MM.1S (cell line): ENCODE data around the gene PLD1.
"Not testable (repeated sequence)": the region's sequence is repeated elsewhere in the genome, so short reads cannot be mapped to it uniquely, and the experiment has no call there.

Source experiments
- DNase-seq: peaks from one replicate; pipeline ENCODE4 v3.0.0-alpha.2; 2015
- H2AFZ ChIP-seq: fragments of 300-600 bp; sonication (generic); 2 replicates; pipeline ENCODE4 v1.6.0; 2016; ENCODE audit warnings: antibody characterized with exemption, low read length
- H3F3A ChIP-seq: fragments of 300-600 bp; sonication (generic); 2 replicates; pipeline ENCODE4 v1.6.1; 2016; ENCODE audit warnings: mild to moderate bottlenecking, antibody characterized with exemption, low read length, moderate library complexity, mixed read lengths; ENCODE audit not compliant: insufficient read depth
- H3K27ac ChIP-seq: fragments of 300-600 bp; sonication (generic); 2 replicates; pipeline ENCODE4 v1.5.1; 2016; ENCODE audit warnings: mild to moderate bottlenecking, low read length
- H3K27me3 ChIP-seq: fragments of 300-600 bp; sonication (generic); replicated peaks from 2 replicates; pipeline ENCODE4 v1.6.0; 2016; ENCODE audit warnings: low read length; ENCODE audit not compliant: insufficient read depth
- H3K36me3 ChIP-seq: fragments of 300-600 bp; sonication (generic); replicated peaks from 2 replicates; pipeline ENCODE4 v1.6.1; 2016; ENCODE audit warnings: mild to moderate bottlenecking, low read length, mixed read lengths; ENCODE audit not compliant: insufficient read depth
- H3K4me1 ChIP-seq: fragments of 300-600 bp; sonication (generic); 2 replicates; pipeline ENCODE4 v1.6.1; 2016; ENCODE audit warnings: low read length, mixed read lengths
- H3K4me2 ChIP-seq: fragments of 300-600 bp; sonication (generic); 2 replicates; pipeline ENCODE4 v1.6.0; 2016; ENCODE audit warnings: low read depth, low read length
- H3K4me3 ChIP-seq: fragments of 300-600 bp; sonication (generic); 2 replicates; pipeline ENCODE4 v1.5.1; 2016; ENCODE audit warnings: low read length, mixed read lengths
- H3K79me2 ChIP-seq: fragments of 300-600 bp; sonication (generic); 2 replicates; pipeline ENCODE4 v1.6.1; 2016; ENCODE audit warnings: mixed run types, low read length, mixed read lengths
- H3K9ac ChIP-seq: fragments of 300-600 bp; sonication (generic); 2 replicates; pipeline ENCODE4 v1.6.1; 2016; ENCODE audit warnings: low read length, mixed read lengths
- H3K9me2 ChIP-seq: fragments of 300-600 bp; sonication (generic); replicated peaks from 2 replicates; pipeline ENCODE4 v1.6.1; 2016; ENCODE audit warnings: mild to moderate bottlenecking, low read length, mixed read lengths; ENCODE audit not compliant: insufficient read depth
- H3K9me3 ChIP-seq: fragments of 300-600 bp; sonication (generic); replicated peaks from 2 replicates; pipeline ENCODE4 v1.6.1; 2016; ENCODE audit warnings: mild to moderate bottlenecking, low read length, mixed read lengths; ENCODE audit not compliant: insufficient read depth
- H4K20me1 ChIP-seq: fragments of 300-600 bp; sonication (generic); 2 replicates; pipeline ENCODE4 v1.6.1; 2016; ENCODE audit warnings: mild to moderate bottlenecking, low read length, moderate library complexity, mixed read lengths; ENCODE audit not compliant: insufficient read depth
- CTCF ChIP-seq: fragments of 300-600 bp; sonication (generic); IDR thresholded peaks from 2 replicates; pipeline ENCODE4 v1.5.1; 2016; ENCODE audit warnings: antibody characterized with exemption, low read length, mixed read lengths
- EZH2 ChIP-seq: fragments of 300-600 bp; sonication (generic); optimal IDR thresholded peaks from 2 replicates; pipeline ENCODE3; 2017; ENCODE audit warnings: low read depth, mild to moderate bottlenecking, antibody characterized with exemption, low read length, mixed read lengths
- EZH2phosphoT487 ChIP-seq: fragments of 300-600 bp; sonication (generic); IDR thresholded peaks from 2 replicates; pipeline ENCODE4 v1.6.1; 2018; ENCODE audit warnings: antibody characterized with exemption, low read length

PLD1 gene

GRCh38 chr3:171817074-171817800 is 7.0 kb upstream of the PLD1 start:
- Histone ChIP-seq H3K4me2 (no peak overlapping the region), H2AFZ (no peak overlapping the region), H3K4me1 (no peaks in the 10 kb centered on the region), H3K9me2 (no peaks in the 10 kb centered on the region), H3K27ac (no peak overlapping the region), H3K27me3 (no peaks in the 10 kb centered on the region), H4K20me1 (no peaks in the 10 kb centered on the region), H3K79me2 (no peaks in the 10 kb centered on the region), H3F3A (no peaks in the 10 kb centered on the region), H3K9ac (no peak overlapping the region), H3K9me3 (no peaks in the 10 kb centered on the region), H3K36me3 (no peaks in the 10 kb centered on the region), H3K4me3 (no peak overlapping the region)
- no peak for TF ChIP-seq EZH2
- TF ChIP-seq CTCF, result no peak
- TF ChIP-seq EZH2phosphoT487, result no peak
- no peak for DNase-seq

DNA sequence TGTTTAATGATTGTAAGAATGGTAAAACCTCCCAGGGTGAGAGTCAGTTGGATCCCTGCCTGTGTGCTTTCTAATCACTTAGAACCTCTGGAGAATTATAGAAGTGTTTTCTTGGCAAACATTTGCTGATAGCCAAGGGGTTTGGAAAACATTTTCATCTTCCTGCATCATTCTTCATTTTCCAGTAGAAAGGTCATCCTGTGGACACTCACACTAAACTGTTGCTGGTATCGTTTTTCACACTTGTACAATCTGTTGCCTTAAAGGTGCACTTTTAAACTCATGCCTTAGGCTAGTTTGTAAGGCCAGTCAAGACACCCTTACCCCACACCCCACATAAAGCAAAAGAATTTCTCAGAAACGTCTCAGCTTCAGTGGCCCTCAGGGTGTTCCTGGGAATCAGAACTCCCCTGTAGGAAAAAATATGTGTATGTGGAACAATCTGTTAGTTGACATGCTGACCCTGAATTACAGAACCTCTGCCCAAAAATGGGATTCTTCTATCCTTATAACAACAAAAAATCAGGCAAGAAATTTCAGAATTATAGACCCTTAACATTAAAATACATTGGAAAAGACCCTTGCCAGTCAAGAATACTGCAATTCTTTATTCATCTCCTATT is 5.8 kb upstream of the PLD1 start:
- Histone ChIP-seq H3K9me2 (no peaks in the 10 kb centered on the region), H3K79me2 (no peaks in the 10 kb centered on the region), H3K36me3 (no peaks in the 10 kb centered on the region), H3K9ac (no peak overlapping the region), H3K4me3 (no peak overlapping the region), H3K4me1 (no peaks in the 10 kb centered on the region), H4K20me1 (no peaks in the 10 kb centered on the region), H2AFZ (no peak overlapping the region), H3K9me3 (no peaks in the 10 kb centered on the region), H3K27ac (no peak overlapping the region), H3F3A (no peaks in the 10 kb centered on the region), H3K4me2 (no peak overlapping the region), H3K27me3 (no peaks in the 10 kb centered on the region)
- no peak for TF ChIP-seq EZH2
- no peak for DNase-seq

- H3K79me2 ChIP-seq, H2AFZ ChIP-seq, H3K4me2 ChIP-seq, H3K27me3 ChIP-seq, H3K4me1 ChIP-seq, H3K36me3 ChIP-seq, DNase-seq, H3K9me3 ChIP-seq, H3K9ac ChIP-seq, H3K27ac ChIP-seq, H3F3A ChIP-seq, H3K4me3 ChIP-seq, H3K9me2 ChIP-seq, H4K20me1 ChIP-seq: not testable (repeated sequence)
Measured at GRCh38 chr3:171814662-171815061, 4.4 kb upstream of the PLD1 start.

DNA sequence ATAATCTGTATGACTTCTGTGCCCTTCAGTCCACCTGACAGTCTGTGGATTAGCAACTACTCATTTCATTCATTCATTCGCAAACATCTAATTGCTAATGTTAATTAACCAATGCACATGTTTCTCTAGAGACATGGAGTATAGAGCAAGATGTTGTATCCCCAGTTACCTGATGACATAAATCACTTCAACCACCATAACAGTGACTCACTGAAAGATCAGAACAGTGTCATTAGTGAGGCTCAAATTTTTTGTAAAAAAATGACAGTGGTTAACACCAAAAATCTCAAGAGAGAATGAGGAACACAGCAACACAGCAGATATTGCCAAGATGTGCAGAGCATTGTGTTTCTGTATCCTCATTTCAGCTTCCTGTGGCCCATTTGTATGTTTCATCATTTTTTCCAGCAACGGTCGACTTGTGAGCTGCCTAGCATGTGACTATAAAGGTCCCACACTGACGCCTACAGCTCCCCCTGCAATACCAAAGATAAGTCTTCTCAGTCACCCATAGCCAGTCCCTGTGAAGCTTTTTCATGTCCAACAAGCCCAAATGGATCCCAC is 3.7 kb upstream of the PLD1 start:
- Histone ChIP-seq H3K27me3 (no peaks in the 10 kb centered on the region), H3K27ac (no peak overlapping the region), H3F3A (no peaks in the 10 kb centered on the region), H4K20me1 (no peaks in the 10 kb centered on the region), H3K4me2 (no peak overlapping the region), H3K36me3 (no peaks in the 10 kb centered on the region), H3K9me2 (no peaks in the 10 kb centered on the region), H3K9me3 (no peaks in the 10 kb centered on the region), H3K79me2 (no peaks in the 10 kb centered on the region), H2AFZ (no peak overlapping the region), H3K4me1 (no peaks in the 10 kb centered on the region), H3K9ac (no peak overlapping the region), H3K4me3 (no peak overlapping the region)
- DNase-seq, result no peak
- TF ChIP-seq CTCF, result no peak
- TF ChIP-seq EZH2, result no peak
- TF ChIP-seq EZH2phosphoT487, result no peak
